Measurements from ENCODE around the gene DUSP10.

DNA sequence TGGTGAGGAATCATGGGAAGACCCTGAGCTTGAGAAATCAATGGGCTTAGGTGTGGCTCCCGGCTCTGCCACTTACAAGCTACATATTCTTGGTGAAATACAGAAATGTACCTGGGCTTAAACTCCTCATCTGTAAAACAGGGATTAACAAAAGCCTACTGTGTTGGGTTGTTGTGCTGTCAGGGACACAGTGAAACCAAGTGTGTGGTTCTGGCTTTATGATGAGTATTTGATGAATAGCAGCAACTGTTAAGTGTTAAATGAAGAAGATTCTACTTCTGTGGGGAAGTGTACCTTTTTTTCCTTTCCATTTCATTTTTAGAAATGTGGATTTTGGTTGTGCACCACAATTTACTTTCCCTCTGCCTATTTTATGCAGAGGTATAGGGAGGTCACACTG, 41.1 kb upstream of the DUSP10 start:
- TF ChIP-seq, protein P1, sequence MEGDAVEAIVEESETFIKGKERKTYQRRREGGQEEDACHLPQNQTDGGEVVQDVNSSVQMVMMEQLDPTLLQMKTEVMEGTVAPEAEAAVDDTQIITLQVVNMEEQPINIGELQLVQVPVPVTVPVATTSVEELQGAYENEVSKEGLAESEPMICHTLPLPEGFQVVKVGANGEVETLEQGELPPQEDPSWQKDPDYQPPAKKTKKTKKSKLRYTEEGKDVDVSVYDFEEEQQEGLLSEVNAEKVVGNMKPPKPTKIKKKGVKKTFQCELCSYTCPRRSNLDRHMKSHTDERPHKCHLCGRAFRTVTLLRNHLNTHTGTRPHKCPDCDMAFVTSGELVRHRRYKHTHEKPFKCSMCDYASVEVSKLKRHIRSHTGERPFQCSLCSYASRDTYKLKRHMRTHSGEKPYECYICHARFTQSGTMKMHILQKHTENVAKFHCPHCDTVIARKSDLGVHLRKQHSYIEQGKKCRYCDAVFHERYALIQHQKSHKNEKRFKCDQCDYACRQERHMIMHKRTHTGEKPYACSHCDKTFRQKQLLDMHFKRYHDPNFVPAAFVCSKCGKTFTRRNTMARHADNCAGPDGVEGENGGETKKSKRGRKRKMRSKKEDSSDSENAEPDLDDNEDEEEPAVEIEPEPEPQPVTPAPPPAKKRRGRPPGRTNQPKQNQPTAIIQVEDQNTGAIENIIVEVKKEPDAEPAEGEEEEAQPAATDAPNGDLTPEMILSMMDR (conservative IDR thresholded peaks at IDR 0.05; ENCODE audit: low read depth, low read length) = no peak
- no peak for TF ChIP-seq EZH2 (IDR thresholded peaks at IDR 0.05; ENCODE audit: low read length, unreplicated experiment)
- no peak for TF ChIP-seq EZH2phosphoT487 (IDR thresholded peaks at IDR 0.05; ENCODE audit: borderline replicate concordance, low read length)

All from PC-3 (cell line).